GM12872 (cell line): Measurements from ENCODE around the gene CASKIN2.

Experiments
- TF ChIP-seq, protein P1 (sequence below): IDR thresholded peaks from 3 replicates; pipeline ENCODE4 v1.5.1; 2011; ENCODE audit warnings: low read depth, mild to moderate bottlenecking, low read length, moderate library complexity; ENCODE audit not compliant: insufficient read depth

CASKIN2 gene

DNA sequence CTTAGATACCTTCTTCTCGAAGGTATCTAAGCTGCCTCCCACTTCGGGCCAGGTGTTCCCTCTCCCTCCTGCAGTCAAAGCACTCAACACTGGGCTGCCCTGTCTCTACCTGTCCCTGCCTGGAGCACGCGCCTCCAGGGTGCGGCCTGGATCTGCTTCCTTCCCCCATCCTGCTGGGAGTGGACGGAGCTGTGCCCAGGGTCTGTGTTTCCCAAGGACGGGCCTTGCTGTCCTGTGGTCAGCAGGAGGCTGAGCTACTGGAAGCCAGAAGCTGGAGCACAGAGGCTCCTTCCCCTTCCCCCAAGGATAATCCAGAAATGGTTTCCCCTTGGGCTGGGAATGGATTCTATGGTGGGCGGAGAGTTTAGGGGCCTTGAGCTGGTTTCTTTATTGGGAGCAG lies 26.9 kb upstream of the CASKIN2 start:
- TF ChIP-seq, protein P1, sequence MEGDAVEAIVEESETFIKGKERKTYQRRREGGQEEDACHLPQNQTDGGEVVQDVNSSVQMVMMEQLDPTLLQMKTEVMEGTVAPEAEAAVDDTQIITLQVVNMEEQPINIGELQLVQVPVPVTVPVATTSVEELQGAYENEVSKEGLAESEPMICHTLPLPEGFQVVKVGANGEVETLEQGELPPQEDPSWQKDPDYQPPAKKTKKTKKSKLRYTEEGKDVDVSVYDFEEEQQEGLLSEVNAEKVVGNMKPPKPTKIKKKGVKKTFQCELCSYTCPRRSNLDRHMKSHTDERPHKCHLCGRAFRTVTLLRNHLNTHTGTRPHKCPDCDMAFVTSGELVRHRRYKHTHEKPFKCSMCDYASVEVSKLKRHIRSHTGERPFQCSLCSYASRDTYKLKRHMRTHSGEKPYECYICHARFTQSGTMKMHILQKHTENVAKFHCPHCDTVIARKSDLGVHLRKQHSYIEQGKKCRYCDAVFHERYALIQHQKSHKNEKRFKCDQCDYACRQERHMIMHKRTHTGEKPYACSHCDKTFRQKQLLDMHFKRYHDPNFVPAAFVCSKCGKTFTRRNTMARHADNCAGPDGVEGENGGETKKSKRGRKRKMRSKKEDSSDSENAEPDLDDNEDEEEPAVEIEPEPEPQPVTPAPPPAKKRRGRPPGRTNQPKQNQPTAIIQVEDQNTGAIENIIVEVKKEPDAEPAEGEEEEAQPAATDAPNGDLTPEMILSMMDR = no peak

DNA sequence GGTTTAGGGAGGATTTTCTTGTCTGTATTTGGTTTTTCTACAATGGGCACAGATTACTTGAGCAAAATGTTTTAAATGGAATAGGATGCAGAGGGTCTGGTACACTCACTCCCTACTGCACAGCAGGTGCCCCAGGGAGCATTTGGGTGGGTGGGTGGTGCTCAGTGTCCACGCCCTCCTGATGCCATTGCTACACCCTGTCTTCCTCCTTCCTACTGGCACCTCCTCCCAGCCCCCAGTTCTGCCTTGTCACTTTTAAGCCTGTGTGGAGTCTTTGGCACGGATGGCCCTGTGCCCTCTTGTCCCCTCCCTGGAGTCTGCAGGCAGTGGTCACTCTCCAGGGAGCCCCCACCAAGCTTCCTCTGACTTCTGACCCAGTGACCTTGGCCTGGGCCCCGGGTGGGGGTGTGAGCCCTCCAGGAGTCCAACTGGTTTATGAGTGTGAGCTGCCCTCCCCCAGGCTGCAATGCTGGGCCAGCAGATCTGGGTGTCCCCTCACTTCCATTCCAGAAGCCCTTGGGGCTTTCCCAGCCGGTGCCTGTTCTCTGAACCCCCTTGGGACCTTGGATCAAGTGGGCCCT lies 25.7 kb upstream of the CASKIN2 start:
- TF ChIP-seq, protein P1 = no peak

DNA sequence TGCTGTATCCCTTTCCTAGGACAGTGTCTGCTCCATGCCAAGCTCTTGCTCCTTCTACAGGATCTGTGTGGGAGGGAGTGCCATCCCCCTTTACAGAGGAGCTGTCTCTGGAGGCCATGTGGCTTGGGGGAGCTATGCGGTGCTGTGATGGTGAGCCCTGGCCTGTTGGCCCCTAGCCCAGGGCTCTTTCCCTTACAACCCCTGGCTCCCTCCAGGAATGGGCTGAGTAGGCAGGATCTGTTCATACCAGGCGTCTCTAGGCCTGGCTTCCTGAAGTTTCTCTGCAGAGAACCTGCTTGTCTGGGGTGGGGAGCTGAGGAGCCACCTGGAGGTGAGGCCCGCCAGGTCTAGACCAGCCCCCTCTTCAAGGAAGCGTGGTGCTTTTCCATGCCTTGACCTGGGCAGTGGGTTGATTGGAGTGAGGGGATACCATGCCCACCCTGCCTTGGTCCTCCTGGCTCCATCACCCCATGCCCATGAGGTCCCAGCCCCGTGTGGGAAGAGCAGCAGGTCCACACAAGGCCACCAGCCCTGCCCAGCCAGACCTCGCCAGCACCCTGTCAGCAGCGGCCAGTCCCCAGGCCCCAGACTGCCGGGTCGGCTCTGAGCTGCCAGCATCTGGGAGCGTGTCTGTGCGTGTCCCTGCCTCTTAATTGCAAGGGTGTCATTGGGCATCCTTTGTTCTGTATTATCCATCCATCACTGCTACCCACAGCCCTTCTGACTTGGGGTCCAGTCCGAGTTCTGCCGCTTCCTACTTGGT lies 24.8 kb upstream of the CASKIN2 start:
- TF ChIP-seq, protein P1 = no peak

DNA sequence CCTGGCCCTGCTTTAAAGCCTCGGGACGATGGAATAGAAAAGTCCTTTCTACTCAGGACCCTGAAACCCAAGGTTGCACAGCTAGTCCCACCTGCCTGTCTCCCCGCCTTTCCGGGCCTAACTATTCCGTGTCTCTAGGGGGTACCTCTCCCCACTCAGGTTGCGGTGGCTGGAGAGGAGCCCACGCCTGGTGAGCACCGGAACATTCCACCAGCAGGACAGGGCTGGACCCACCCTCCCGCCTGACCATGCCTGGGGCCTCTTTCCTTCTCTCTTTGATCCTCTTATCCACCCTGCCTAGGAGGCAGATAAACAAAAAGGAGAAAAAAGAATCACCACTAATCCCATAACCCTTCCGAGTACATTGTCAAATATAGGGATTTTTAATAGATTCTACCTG lies 21.0 kb upstream of the CASKIN2 start:
- TF ChIP-seq, protein P1 = no peak

DNA sequence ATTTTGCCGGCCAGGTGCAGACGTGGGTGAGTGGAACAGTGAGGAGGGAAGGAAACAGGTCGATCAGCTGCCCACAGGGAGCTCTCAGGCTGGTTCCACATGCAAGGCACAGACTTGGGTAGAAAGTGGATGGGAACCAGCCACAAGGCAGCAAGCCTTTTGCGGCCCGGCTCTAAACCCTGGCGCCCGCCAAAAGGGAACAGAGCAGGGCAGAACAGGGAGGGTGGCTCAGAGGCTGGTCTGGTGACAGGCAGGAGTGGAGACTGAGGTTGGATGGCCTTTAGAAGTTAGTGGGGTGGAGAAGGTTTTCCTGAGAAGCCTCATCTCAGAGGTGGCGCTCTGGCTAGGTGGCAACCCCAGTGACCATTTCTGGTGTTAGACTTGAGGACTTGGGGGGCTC lies 20.5 kb upstream of the CASKIN2 start:
- TF ChIP-seq, protein P1 = no peak

DNA sequence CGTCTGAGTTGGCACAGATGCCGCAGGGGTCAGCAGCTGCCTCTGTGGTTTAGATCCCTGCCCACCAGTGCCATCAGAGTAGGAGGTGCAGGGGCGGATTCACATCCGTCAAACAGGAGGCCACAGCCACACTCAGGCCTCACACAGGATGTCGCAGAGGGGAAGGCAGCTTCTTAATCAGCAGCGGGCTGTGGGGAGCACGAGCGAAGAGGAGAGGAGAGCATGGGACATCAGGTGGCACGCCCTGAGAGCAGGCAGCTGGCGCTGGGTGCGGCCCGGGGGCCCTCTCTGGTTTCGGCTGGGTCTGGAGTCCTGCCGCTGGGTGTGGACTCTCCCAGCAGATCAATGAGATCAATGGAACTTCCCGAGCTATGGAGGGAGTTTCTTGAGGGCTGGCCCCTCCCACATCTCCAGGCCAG lies 19.8 kb upstream of the CASKIN2 start:
- TF ChIP-seq, protein P1 = no peak

DNA sequence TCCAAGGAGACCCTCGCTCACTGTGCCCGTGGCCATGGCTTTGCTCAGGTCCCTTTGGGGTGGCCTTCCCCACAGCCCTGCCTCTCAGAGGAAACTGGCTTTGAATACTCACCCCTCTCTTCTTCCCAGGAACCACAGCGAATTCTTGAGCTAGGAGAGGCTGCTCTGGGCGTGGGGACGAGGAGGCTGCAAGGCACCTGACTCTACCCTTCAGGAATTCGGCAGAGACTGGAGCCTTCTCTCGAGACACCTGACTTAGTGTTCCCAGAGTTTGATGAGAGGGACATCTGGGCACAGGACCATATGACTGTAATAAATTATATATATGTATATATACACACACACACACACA lies 16.4 kb upstream of the CASKIN2 start:
- TF ChIP-seq, protein P1 = no peak
